LoVo (cell line): Measurements from ENCODE around the gene ACOX3.

Experiments
- DNase-seq: peaks from one replicate; pipeline ENCODE4 v3.0.0-alpha.2; 2016; ENCODE audit warnings: low spot score

The ACOX3 gene

DNA sequence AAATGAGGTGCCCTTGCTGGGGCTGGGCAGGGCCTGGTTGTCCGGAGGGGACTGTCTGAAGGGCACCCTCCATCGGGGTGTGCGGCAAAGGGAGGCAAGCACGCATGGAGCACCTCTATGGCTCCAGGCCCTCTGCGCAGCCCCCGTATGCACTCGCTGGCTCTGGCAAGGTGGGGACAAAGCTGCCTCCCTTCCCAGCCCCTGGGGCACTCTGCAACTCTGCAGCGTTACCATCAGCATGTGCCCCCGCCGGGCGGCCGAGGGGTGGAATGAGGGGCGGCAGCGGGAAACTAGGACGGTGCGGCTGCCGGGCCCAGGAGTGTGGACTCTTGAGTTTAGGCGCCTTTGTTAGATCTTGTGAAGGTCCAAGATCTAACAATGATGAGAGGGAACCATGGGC lies 26.5 kb upstream of the ACOX3 start:
- no peak for DNase-seq

DNA sequence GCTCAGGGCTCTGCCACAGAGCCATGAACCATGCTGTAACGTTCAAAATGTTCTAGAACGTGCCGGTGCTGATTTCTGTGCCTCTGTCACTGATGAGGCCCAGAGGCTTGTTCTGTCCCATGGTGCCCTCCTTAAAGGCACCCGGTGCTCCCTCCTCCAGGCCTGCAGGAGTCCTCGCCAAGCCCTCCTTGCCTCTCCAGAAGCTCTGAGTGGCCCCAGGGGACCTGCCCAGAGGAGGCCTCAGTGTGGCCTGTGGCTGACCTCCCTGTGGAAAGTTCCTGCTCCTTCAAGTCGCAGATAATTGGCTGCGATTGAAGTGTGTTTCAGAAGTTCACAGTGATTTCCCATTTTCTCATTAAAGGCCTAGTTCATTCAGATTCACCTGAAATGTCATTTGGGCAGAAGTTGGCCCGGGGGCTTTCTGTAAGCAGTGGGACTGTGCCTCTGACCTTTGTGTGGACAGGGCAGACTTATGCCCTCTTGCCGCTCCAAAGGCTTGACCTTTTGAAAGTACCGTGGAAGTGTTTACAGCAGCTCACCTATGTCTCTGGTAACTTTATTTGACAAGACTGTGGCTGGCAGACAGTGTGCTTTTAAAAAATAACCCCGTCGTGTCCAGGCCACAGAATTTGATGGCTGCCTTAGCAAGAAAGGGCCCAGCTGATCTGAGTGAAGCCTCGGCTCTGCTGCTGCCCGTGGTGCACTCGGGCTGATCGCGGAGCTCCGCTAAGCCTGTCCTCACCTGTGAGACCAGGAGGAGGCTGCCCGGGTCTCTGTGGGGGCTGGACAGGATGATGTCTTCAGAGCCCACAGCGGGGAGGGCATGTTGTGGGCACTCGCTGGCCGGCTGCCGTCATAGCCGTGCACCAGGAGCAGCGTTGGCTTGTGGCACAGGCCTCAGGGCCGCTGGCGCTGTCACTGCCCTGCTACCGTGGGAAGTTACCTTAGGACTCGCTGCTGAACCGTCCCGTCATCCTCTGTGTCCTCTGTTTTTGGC lies 25.4 kb upstream of the ACOX3 start:
- no peak for DNase-seq

DNA sequence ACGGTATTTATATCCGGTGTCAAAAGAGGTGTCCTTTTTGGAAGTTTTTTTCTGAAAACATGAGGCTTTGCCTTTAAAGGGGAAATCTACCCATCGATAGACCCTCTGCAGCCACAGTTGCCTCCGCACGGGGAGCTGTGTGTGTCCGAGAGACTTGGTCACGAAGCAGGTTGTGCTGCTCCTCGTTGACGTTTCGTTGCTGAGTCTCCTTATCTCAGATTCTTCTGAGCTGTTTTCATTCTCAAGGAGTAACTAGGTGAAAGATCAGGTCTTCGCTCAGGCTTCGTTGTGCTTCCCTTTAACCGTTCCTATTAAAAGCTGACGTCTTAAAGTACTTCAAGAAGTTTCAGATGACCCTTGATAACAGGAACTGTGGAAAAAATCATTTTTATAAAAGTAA lies 23.9 kb upstream of the ACOX3 start:
- DNase-seq = no peak

DNA sequence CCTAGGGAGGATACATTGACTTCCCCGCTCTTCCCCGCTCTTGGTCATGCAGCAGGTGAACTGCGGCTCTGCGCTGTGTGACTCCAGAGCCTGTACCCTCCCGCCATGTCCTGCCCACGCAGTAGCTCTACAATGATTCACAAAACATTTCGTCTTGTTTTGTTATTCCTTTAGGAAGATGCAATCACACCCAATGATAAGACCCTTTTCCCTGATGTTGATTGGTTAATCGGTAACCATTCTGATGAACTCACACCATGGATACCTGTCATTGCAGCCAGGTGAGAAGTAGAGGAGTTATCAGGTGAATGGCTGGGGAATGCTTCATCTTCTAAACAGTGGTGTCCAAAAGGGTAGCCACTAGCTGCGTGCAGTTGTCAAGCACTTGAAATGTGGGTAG lies 23.3 kb upstream of the ACOX3 start:
- DNase-seq = no peak

DNA sequence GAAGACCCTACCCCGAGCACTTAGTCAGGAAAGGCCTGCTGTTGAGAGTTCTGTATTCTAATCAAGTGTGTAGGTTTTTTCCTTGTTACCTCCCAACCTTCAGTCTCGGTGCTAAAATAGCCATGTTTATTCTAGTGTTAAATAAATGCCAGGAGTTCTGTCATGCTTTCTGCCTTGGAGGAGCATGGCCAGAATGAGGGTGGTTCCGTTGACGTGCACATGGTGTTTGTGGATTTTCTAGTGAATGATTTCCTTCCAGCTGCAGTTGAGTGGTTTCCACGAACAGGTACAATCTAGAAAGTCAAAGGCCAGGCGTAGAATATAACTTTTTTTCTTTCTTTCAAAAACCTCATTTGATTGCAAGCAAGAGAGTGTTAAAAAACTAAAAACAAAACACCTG lies 21.1 kb upstream of the ACOX3 start:
- no peak for DNase-seq

DNA sequence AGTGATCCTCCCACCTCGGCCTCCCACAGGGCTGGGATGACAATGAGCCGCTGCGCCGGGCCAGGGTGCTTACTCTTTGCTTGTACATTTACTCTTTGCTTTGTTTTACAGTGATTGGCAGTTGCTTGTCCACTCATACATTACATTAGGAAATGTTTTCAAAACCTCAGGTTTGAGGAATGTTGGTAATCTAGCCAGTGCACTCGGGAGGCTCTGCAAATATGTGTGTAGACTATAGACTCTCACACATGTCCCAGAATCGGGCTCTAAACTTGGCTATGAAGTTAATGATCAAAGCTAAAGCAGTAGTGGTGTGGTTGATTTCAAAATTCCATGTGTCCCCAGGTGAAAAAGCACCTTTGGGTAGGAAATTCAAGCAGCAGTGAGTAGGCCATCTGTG lies 20.6 kb upstream of the ACOX3 start:
- no peak for DNase-seq

DNA sequence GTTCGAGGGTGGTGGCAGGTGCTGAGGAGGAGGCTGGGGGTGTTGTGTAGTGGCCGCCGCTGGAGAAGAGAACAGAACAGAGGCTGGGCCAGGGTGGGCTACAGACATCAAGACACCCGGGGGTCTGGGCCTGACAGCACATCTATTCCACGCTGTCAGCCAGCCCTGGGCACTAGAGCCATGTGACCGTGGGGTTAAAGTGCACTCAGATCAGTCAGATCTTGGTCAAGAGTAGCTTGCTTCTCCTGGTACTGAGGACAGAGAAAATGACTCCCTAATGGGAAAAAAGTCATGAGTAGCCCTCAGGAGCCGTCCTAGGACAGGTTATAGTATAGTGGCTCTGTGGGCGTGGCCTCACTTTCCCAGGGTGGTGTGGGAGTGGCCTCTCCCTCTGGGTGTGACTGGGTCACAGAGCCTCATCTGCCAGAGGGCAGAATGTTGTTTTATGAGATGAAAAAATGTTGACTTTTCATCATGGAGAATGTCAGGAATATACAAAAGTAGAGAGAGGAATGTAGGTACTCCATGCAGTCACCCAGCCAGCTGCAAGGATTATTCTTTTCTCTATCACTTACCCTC lies 19.4 kb upstream of the ACOX3 start:
- no peak for DNase-seq

DNA sequence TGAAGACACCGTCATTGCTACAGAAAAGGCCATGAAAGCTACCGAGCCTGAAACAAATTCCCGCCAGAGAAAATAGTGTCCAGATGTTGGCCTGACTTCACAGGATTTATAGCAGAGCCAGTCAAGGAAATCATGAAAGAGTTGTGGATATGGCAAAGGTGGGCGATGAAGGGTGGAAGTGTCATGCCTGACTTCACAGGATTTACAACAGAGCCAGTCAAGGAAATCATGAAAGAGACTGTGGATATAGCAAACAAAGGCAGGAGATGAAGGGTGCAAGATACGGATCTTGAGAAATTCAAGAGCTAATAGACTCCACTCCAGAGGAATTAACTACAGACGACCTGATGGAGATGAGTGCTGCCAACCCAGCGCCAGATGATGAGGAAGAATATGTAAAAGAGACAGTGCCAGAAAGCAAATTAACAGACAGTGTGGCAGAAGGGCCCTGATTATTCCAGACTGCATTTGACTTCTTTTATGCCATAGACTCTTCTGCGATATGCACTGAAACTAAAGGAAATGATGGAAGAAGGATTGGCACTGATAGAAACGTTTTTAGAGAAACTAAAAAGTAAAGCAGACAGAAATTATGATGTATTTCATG lies 17.2 kb upstream of the ACOX3 start:
- DNase-seq = no peak

DNA sequence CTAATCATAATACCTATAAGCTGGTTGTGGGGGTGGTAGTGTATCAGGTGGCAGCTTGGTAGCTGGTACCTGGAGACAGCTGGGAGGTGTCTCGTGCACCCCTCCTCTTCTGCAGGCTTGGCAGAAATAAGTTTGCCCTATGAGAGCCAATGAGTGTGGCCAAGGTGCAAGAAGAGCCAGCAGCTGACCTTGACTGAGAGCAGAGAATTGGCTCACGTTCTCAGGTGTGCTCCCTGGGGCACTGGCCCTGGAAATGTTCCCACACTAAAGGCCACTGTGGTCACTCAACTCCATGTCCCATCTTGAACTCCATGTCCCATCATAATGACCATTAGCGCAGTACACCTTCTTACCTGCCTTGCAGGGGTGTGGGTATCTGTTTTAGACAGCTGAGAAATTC lies 13.4 kb upstream of the ACOX3 start:
- no peak for DNase-seq

DNA sequence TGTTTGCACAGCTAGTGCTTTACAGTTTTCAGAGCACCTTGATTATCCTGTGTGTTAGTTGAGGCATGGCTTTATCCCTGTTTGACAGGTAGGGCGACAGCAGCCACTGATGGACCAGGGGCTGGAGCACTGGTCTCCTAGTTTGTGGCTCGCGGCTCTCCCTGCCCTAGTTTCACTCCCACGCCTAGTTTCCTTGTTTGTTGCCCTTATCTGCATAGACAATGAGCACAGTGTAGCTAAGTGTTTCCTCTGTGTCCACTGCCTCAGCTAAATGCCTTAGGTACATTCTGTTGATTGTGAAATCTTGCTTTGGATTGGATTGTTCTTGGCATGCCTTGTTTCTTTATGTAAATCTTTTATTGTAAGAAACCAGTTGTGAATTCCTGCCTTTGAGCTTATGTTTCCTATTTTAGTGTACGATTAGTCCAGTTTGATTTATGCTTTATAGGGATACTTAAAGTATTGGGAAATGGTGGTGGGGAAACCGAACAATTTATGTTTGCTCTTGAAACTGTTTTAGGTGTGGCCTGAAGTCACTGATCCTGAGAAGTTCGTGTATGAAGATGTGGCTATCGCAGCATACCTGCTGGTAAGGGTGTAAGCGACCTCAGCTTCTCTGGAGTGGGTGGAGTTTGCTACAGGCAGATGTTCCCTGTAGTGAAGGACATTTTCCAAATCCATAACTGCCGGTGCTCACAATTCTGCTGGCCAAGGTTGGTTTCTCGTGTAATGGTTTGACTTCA lies 11.1 kb upstream of the ACOX3 start:
- no peak for DNase-seq

DNA sequence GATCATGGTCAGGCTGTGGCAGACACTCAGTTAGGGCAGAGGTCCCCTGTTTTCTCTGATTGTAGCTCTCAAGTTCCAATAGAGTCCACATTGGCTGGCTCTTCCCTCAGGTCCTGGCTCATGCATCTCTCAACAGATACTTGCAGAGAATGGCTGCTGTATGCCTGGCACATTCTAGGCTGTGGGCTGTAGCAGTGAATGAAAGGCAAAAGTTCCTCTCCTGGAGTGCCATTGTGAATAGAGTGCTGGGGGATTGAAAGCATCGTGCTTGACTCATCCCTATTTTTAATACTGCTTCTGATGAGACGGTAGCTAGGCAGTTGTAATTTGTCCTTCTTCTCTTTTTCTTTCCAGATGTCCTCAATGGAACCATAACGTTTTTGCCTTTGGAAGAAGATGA lies 5.6 kb upstream of the ACOX3 start:
- DNase-seq = no peak

DNA sequence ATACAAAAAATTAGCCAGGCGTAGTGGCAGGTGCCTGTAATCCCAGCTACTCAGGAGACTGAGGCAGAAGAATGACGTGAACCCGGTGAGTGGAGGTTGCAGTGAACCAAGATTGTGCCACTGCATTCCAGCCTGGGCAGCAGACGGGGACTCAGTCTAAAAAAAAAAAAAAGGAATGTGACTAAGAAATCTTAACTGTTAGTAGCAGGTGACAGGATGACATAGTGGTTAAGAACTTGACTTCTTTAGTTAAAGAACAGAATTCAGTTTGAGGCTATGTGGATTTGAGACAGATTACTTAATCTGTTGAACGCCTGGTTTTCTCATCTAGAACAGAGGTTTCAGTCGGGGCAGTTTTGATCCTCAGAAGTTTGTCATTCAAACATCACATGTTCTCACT lies 3.3 kb upstream of the ACOX3 start:
- DNase-seq = no peak

DNA sequence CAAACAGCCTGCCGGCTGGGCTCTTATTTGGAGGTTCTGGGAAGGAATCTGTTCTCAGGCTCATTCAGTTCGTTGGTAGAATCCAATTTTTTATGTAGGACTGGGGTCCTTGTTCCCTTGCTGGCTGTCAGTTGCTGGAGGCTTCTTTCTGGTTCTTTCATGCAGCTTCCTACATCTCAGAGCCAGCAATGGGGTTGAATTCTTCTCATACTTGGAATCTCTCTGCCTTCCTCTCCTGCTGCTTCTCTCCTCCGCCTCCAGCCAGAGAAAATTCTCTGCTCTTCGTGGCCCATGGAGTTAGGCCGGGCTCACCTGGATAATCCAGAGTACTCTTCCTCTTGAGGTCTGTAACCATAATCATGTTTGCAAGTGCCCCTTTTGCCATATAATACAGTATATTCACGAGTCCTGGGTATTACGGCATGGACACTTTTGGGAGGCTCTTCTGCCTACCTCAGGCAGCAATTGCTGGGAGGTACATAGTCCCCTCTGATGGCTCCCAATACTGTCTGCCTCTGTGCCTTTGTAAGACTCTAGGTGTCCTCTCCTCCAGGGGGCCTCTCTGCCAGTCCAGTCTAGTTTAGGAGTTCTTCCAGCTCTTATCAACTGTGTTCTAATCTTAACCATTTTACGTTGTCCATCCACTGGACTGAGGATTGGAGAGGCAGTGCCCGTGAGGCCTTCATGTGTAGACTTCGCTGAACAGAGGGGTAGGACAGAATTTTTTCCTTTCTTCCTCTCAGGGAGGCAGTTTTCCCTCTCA lies 2.3 kb upstream of the ACOX3 start:
- no peak for DNase-seq

DNA sequence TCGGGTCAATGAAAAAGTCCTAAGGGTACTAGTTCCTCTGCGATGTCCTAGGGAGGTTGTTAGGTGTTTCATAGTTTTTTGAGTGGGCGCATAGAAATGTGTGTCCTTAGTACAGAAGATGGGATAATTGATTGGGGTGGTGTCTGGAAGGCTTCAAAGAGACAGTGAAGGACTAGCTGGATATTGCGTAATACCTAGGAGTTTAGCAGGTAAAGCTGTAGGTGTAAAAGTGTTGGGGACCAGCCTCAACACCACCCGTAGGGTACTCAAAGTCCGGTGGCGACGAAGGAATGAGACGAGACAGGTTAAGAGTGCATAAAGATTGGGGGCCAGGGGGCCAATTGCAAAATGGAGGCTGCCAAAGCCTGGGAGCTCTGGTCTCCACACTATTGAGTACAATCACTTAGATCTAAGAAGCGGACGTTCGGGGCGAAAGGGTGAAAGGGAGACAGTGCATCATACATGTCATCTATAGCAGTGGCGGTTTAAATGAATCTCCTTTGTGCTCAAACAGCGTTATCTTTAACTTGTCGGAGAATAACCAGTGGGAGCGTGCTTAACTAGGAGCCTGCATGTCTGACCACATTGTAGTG lies 1.1 kb upstream of the ACOX3 start:
- no peak for DNase-seq

DNA sequence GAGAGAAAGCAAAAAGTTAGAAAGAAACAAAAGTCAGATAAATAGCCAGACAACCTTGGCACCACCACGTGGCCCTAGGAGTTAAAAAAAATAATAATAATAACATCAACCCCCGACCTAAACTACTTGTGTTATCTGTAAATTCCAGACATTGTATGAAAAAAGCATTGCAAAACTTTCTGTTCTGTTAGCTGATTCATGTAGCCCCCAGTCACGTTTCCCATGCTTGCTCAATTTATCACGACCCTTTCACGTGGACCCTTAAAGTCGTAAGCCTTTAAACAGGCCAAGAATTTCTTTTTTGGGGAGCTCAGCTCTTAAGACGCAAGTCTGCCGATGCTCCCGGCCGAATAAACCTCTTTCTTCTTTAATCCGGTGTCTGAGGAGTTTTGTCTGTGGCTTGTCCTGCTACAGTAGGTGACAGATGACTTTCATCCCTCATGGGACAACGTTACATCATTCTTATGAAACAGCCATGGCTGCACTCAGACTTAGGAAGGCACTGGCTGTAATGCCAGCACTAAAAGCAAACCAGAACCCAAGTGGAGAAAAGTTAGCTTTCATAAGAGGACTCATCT lies 520 bp downstream of the ACOX3 start:
- DNase-seq = peak; percentile 67

DNA sequence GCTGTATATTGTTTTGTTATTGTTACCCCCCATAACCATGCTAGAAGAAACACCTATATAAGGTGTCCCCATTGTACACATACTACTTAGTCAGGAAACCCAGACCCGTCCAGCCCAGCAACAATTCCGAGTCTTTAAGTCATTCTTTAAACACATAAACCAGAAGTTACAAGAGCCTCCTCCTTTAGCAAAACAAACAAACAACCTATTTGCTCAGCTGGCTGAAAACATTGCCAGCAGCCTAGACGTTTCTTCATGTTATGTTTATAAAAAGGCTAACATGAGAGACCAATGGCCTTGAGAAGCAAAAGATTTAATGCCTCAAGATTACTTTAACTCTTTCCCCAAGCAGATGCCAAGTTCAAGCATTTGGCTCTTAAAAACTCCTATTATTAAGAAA lies 1.4 kb downstream of the ACOX3 start:
- peak; percentile 1 for DNase-seq

DNA sequence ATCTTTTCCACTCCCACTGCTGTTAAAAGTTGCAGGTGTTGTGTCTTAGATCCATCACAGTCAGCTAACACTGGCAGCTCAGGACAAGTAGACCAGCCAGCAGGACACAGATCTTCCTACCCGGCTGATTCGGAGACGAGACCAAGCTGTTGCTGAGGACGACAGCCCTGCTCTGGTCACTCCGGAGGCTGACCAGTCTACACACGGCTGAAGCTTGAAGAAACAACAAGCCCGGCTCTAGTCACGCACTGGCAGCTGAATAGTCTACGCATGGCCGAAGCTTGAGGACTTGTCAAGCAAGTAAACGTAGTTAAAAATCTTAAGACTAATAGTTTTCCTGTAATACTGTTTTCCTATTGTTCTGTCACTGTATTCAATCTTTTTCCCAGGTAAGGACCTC lies 1.8 kb downstream of the ACOX3 start:
- DNase-seq = no peak

DNA sequence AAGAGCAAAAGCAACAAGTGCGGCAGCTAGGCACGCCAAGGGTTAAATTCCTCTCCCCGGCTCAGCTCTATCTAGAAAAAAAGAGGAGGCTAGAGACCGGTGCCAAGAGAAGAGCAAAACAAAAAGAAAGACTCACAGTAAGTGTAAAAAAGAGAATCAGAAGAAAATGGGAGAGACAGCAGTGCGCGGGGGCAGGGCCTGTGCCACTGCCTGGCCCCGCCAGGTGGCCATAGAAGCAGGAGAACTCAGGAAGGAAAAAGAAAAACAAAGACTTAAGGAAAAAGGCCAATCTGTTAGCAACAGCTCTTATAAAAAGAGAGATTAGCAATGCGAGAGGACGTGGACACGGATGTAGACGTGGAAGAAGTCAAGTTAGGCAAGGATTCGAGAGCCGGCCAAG lies 3.2 kb downstream of the ACOX3 start:
- peak; percentile 8 for DNase-seq

DNA sequence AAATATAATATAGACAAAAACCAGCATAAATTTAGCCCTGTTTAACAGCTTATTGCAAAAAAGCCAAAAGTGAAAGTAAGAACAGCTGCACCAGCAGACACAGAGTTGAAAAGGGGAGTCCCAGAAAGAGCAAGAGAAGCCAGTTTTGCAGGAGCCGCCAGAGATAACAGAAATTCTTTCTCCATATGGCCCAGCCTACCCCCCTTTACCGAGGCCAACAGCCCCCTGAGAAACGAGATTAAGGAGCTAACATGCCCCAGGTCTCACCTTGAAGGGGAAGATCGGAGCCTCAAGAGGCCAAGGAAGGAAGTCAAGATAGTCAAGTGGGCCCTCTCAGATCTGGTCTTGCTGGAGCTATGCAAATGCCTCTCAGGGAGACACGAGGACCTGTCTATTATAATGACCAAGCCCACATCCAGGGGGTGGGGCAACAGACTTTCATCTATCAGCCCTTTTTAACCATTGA lies 4.8 kb downstream of the ACOX3 start:
- DNase-seq = peak; percentile 8

DNA sequence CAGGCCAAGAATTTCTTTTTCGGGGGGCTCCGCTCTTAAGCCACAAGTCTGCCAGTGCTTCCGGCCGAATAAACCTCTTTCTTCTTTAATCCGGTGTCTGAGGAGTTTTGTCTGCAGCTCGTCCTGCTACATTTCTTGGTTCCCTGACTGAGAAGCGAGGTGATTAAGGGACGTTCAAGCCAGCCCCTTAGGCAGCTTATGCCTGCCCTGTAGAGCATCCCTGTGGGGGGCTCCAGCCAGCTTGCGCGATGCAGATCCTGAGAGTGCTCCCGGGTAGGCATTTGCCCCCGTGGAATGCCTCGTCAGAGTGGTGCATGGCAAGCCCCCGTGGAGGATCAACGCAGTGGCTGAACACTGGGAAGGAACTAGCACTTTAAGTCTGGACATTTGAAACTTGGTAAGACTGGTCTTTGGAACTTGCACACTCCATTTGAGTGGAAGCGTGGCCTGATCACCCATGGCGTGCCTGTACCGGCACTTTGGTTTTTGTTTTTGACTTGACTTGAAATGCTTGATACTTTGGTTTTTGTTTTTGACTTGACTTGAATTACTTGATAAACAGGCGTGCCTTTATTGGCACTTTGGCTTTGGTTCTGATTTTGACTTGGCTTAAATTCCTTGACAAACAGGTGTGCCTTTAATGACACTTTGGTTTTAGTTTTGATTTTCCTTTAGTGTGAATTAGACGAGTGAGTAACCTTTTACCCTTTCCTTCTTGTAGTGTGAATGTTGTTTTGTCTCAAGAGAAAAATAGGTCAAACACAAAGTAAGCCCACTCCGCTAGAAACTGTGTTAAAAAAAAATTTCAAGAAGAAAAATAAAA lies 6.1 kb downstream of the ACOX3 start:
- no peak for DNase-seq
